HepG2 (cell line): ENCODE data around the gene CDX1. TPM values are rescaled to one million over a fixed set of nuclear protein-coding genes. Genes with fewer than 3 reads are reported as not detected.

Experiments
- ARNTL ChIP-seq: sonication (generic); formaldehyde crosslinking; IDR thresholded peaks from 2 replicates; pipeline ENCODE4 v1.4.0; 2020; ENCODE audit warnings: mild to moderate bottlenecking, missing genetic modification reagents
- HDAC1 ChIP-seq: sonication (generic); formaldehyde crosslinking; IDR thresholded peaks from 2 replicates; pipeline ENCODE4 v1.5.1; 2020; ENCODE audit warnings: mild to moderate bottlenecking, missing genetic modification reagents
- NFRKB ChIP-seq: fragments of 450-650 bp; IDR thresholded peaks from 2 replicates; pipeline ENCODE4 v1.6.1; 2017
- NR2F1 ChIP-seq, 2 experiments: fragments of 450-650 bp in 1 of 2; formaldehyde crosslinking in 1 of 2; IDR thresholded peaks; 2 replicates each; pipeline versions ENCODE4 v1.5.0 to v1.6.1; 2016 to 2020; ENCODE audit warnings: mild to moderate bottlenecking in 1 of 2, missing compliant biosample characterization in 1 of 2, missing genetic modification reagents in 1 of 2, moderate library complexity in 1 of 2
- ZNF543 ChIP-seq: sonication (generic); formaldehyde crosslinking; IDR thresholded peaks from 2 replicates; pipeline ENCODE4 v1.4.0; 2020; ENCODE audit warnings: mild to moderate bottlenecking, missing genetic modification reagents
- polyA plus RNA-seq, 8 experiments: library from polyadenylated mRNA; depleted of rRNA in 3 of 8; stranded (reverse) in 7 of 8; unstranded in 1 of 8; fragments of >200 nt; fragmentation: Illumina TruSeq in 4 of 8; extraction: Trizol in 4 of 8; gene quantifications; 2 replicates each; pipeline versions ENCODE4 v1.2.1 to v1.2.3, GENCODE V29; 2011 to 2016; ENCODE audit warnings: low read depth in 4 of 8, missing spikeins in 1 of 8, mixed read lengths in 1 of 8; ENCODE audit not compliant: insufficient read depth in 1 of 8
- total RNA-seq, 5 experiments: library from RNA; depleted of rRNA; stranded (reverse); fragments of >200 nt; fragmentation: Illumina TruSeq; extraction: Trizol; gene quantifications; 2 replicates each; pipeline ENCODE4 v1.2.3, GENCODE V29; 2016; ENCODE audit warnings: low read depth in 1 of 5
- TF ChIP-seq, protein P1 (sequence below): sonication (generic); formaldehyde crosslinking; IDR thresholded peaks from 2 replicates; pipeline ENCODE4; 2020; ENCODE audit warnings: missing genetic modification reagents, mild to moderate bottlenecking, borderline replicate concordance
- TF ChIP-seq, protein P2 (sequence below): IDR thresholded peaks from 2 replicates; pipeline ENCODE4 v1.6.1; 2016; ENCODE audit warnings: mild to moderate bottlenecking

Gene CDX1
- total and polyA plus RNA-seq, 2 of the 13 experiments (the other 11 are each of a cell fraction or from before 2014, with no cell fraction given), result not detected

GRCh38 chr5:150163547-150164059, 3.0 kb upstream of the CDX1 start (continued):
- peak; percentile 76; the same call in 1 of the 2 replicates for TF ChIP-seq ARNTL (CRISPR knock-in tag)
- peak; percentile 19; the same call in 1 of the 2 replicates for TF ChIP-seq HDAC1
- no peak for TF ChIP-seq NFRKB
- peak in 1 of 2 experiments; percentile 65; a peak in 1 of 4 replicates for TF ChIP-seq NR2F1 (CRISPR knock-in tag; IDR thresholded peaks at IDR 0.05)
- TF ChIP-seq, protein P1, sequence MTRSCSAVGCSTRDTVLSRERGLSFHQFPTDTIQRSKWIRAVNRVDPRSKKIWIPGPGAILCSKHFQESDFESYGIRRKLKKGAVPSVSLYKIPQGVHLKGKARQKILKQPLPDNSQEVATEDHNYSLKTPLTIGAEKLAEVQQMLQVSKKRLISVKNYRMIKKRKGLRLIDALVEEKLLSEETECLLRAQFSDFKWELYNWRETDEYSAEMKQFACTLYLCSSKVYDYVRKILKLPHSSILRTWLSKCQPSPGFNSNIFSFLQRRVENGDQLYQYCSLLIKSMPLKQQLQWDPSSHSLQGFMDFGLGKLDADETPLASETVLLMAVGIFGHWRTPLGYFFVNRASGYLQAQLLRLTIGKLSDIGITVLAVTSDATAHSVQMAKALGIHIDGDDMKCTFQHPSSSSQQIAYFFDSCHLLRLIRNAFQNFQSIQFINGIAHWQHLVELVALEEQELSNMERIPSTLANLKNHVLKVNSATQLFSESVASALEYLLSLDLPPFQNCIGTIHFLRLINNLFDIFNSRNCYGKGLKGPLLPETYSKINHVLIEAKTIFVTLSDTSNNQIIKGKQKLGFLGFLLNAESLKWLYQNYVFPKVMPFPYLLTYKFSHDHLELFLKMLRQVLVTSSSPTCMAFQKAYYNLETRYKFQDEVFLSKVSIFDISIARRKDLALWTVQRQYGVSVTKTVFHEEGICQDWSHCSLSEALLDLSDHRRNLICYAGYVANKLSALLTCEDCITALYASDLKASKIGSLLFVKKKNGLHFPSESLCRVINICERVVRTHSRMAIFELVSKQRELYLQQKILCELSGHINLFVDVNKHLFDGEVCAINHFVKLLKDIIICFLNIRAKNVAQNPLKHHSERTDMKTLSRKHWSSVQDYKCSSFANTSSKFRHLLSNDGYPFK (CRISPR knock-in tag), result peak; percentile 19; the same call in 1 of the 2 replicates
- no peak for TF ChIP-seq ZNF543
- TF ChIP-seq, protein P2, sequence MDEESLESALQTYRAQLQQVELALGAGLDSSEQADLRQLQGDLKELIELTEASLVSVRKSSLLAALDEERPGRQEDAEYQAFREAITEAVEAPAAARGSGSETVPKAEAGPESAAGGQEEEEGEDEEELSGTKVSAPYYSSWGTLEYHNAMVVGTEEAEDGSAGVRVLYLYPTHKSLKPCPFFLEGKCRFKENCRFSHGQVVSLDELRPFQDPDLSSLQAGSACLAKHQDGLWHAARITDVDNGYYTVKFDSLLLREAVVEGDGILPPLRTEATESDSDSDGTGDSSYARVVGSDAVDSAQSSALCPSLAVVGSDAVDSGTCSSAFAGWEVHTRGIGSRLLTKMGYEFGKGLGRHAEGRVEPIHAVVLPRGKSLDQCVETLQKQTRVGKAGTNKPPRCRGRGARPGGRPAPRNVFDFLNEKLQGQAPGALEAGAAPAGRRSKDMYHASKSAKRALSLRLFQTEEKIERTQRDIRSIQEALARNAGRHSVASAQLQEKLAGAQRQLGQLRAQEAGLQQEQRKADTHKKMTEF (CRISPR knock-in tag), result 0 out of 2 replicates have a peak, but pooled peaks have one; percentile 14
